IMR-90 (cell line): ENCODE measurements around the gene COL24A1. TPM values are rescaled to one million over a fixed set of nuclear protein-coding genes. Genes with fewer than 3 reads are reported as not detected.

ENCODE experiments used
- ATAC-seq: fragments of 200-7000 bp; cut with Tn5 transposase; 2 replicates; pipeline ENCODE4 v1.9.1; 2020; ENCODE audit warnings: low read depth, mild to moderate bottlenecking, moderate library complexity
- BruUV-seq: library from RNA; stranded (reverse); fragments of 400-500 nt; replicated peaks from 2 replicates; lab custom pipeline; 2021; lab: Mats Ljungman, UMichigan
- CTCF ChIA-PET: fragments of 300-600 bp; formaldehyde crosslinking; extraction: SDS; loops from one replicate; lab custom pipeline; 2021; ENCODE audit warnings: antibody characterized with exemption; lab: Yijun Ruan, JAX
- POLR2A ChIA-PET: fragments of 300-600 bp; sonication (Branson Sonifier 250); formaldehyde crosslinking; loops from one replicate; lab custom pipeline; 2022; ENCODE audit warnings: antibody characterized with exemption; ENCODE audit not compliant: unreplicated experiment; lab: Charles Lee
- DNase-seq: peaks from one replicate; pipeline ENCODE4 v3.0.0; 2013
- H2AFZ ChIP-seq: replicated peaks from 2 replicates; pipeline ENCODE3; 2013; ENCODE audit warnings: low read length, mild to moderate bottlenecking; ENCODE audit not compliant: poor library complexity
- H2AK5ac ChIP-seq: 2 replicates; pipeline ENCODE4 v1.6.1; 2013; ENCODE audit warnings: low read depth, low read length, inconsistent platforms
- H2AK9ac ChIP-seq: replicated peaks from 2 replicates; pipeline ENCODE3; 2013; ENCODE audit warnings: mild to moderate bottlenecking, low read depth, low read length, moderate library complexity; ENCODE audit not compliant: poor library complexity
- H2BK120ac ChIP-seq: 2 replicates; pipeline ENCODE4 v1.6.1; 2013; ENCODE audit warnings: low read depth, low read length, inconsistent platforms
- H2BK15ac ChIP-seq: 3 replicates; pipeline ENCODE4 v1.6.1; 2013; ENCODE audit warnings: low read depth, low read length, inconsistent platforms
- H2BK20ac ChIP-seq: 2 replicates; pipeline ENCODE4 v1.6.1; 2013; ENCODE audit warnings: low read depth, mild to moderate bottlenecking, inconsistent platforms, low read length, moderate library complexity
- H2BK5ac ChIP-seq: 2 replicates; pipeline ENCODE4 v1.6.1; 2013; ENCODE audit warnings: mild to moderate bottlenecking, low read depth, low read length, inconsistent platforms; ENCODE audit not compliant: poor library complexity, severe bottlenecking
- H3K14ac ChIP-seq: replicated peaks from 2 replicates; pipeline ENCODE4 v1.6.1; 2013; ENCODE audit warnings: low read depth, low read length, inconsistent platforms
- H3K18ac ChIP-seq: 2 replicates; pipeline ENCODE4 v1.6.1; 2013; ENCODE audit warnings: low read depth, low read length, control low read depth
- H3K23ac ChIP-seq: 2 replicates; pipeline ENCODE4 v1.6.1; 2013; ENCODE audit warnings: low read depth, low read length, inconsistent platforms
- H3K27ac ChIP-seq: 2 replicates; pipeline ENCODE4 v1.5.1; 2013; ENCODE audit warnings: mild to moderate bottlenecking, control low read depth, low read length; ENCODE audit not compliant: insufficient read depth
- H3K27me3 ChIP-seq: 2 replicates; pipeline ENCODE4 v1.6.1; 2013; ENCODE audit warnings: low read length; ENCODE audit not compliant: control insufficient read depth, insufficient read depth
- H3K36me3 ChIP-seq: 2 replicates; pipeline ENCODE4 v1.6.1; 2013; ENCODE audit warnings: low read length, mixed read lengths; ENCODE audit not compliant: control insufficient read depth, insufficient read depth
- H3K4ac ChIP-seq: 2 replicates; pipeline ENCODE4 v1.6.1; 2013; ENCODE audit warnings: low read depth, low read length, inconsistent platforms
- H3K4me1 ChIP-seq: 2 replicates; pipeline ENCODE4 v1.6.1; 2013; ENCODE audit warnings: low read length, mixed read lengths; ENCODE audit not compliant: control insufficient read depth, insufficient read depth
- H3K4me2 ChIP-seq: 2 replicates; pipeline ENCODE4 v1.6.1; 2013; ENCODE audit warnings: low read depth, mild to moderate bottlenecking, control low read depth, low read length, moderate library complexity
- H3K4me3 ChIP-seq: 2 replicates; pipeline ENCODE4 v1.5.1; 2013; ENCODE audit warnings: low read depth, mild to moderate bottlenecking, control low read depth, low read length, moderate library complexity; ENCODE audit not compliant: insufficient read depth
- H3K56ac ChIP-seq: 2 replicates; pipeline ENCODE4 v1.6.1; 2013; ENCODE audit warnings: low read length, inconsistent platforms; ENCODE audit not compliant: insufficient read depth; ENCODE audit errors: extremely low read depth
- H3K79me1 ChIP-seq, 2 experiments: 2 replicates each; pipeline ENCODE4 v1.6.1; 2013; ENCODE audit warnings: low read length in 2 of 2, inconsistent platforms in 1 of 2, low read depth in 1 of 2
- H3K9ac ChIP-seq: 2 replicates; pipeline ENCODE4 v1.6.1; 2013; ENCODE audit warnings: low read depth, low read length, control low read depth
- H3K9me1 ChIP-seq: 2 replicates; pipeline ENCODE4 v1.6.1; 2013; ENCODE audit warnings: low read length, inconsistent platforms; ENCODE audit not compliant: insufficient read depth
- H3K9me3 ChIP-seq: 2 replicates; pipeline ENCODE4 v1.6.1; 2013; ENCODE audit warnings: low read length; ENCODE audit not compliant: control insufficient read depth, insufficient read depth
- H4K20me1 ChIP-seq: 2 replicates; pipeline ENCODE4 v1.6.1; 2013; ENCODE audit warnings: low read length, inconsistent platforms; ENCODE audit not compliant: insufficient read depth
- H4K5ac ChIP-seq: 2 replicates; pipeline ENCODE4 v1.6.1; 2013; ENCODE audit warnings: mild to moderate bottlenecking, low read depth, low read length, control low read depth
- H4K8ac ChIP-seq, 2 experiments: 2 replicates each; pipeline ENCODE4 v1.6.1; 2013; ENCODE audit warnings: low read depth in 2 of 2, low read length in 2 of 2, control low read depth in 1 of 2, inconsistent platforms in 1 of 2
- H4K91ac ChIP-seq: 2 replicates; pipeline ENCODE4 v1.6.1; 2013; ENCODE audit warnings: low read depth, low read length, inconsistent platforms; ENCODE audit not compliant: insufficient read depth
- BHLHE40 ChIP-seq: fragments of 150-350 bp; IDR thresholded peaks from 2 replicates; pipeline ENCODE4 v1.6.1; 2016; ENCODE audit warnings: mild to moderate bottlenecking, low read depth, low read length
- CEBPB ChIP-seq: IDR thresholded peaks from 2 replicates; pipeline ENCODE4 v1.6.1; 2012; ENCODE audit warnings: low read depth, low read length, improper control_type of control experiment
- CHD1 ChIP-seq: IDR thresholded peaks from 2 replicates; pipeline ENCODE4 v1.6.1; 2012; ENCODE audit warnings: low read depth, low read length, improper control_type of control experiment
- FOS ChIP-seq: fragments of 150-350 bp; IDR thresholded peaks from 2 replicates; pipeline ENCODE4 v1.6.1; 2016; ENCODE audit warnings: low read depth, low read length
- MAFK ChIP-seq: IDR thresholded peaks from 2 replicates; pipeline ENCODE4 v1.6.1; 2012; ENCODE audit warnings: low read depth, low read length, improper control_type of control experiment
- MAZ ChIP-seq: IDR thresholded peaks from 2 replicates; pipeline ENCODE4 v1.6.1; 2012; ENCODE audit warnings: low read depth, mild to moderate bottlenecking, low read length, improper control_type of control experiment, moderate library complexity, borderline replicate concordance
- MXI1 ChIP-seq: IDR thresholded peaks from 2 replicates; pipeline ENCODE4 v1.6.1; 2012; ENCODE audit warnings: low read depth, mild to moderate bottlenecking, low read length, moderate library complexity, borderline replicate concordance
- NFE2L2 ChIP-seq: fragments of 150-350 bp; IDR thresholded peaks from 2 replicates; pipeline ENCODE4 v1.6.1; 2016; ENCODE audit warnings: low read depth, mild to moderate bottlenecking, low read length
- POLR2A ChIP-seq: IDR thresholded peaks from 2 replicates; pipeline ENCODE4 v1.6.1; 2012; ENCODE audit warnings: mild to moderate bottlenecking, low read depth, low read length
- RAD21 ChIP-seq: IDR thresholded peaks from 2 replicates; pipeline ENCODE4 v1.6.1; 2012; ENCODE audit warnings: low read length, improper control_type of control experiment
- RCOR1 ChIP-seq: IDR thresholded peaks from 2 replicates; pipeline ENCODE4 v1.6.1; 2012; ENCODE audit warnings: mild to moderate bottlenecking, low read length, improper control_type of control experiment; ENCODE audit not compliant: insufficient replicate concordance
- RFX5 ChIP-seq: IDR thresholded peaks from 2 replicates; pipeline ENCODE4 v1.8.0; 2012; ENCODE audit warnings: low read depth, mild to moderate bottlenecking, low read length, moderate library complexity
- SMC3 ChIP-seq: fragments of 150-350 bp; IDR thresholded peaks from 2 replicates; pipeline ENCODE4 v1.6.1; 2016; ENCODE audit warnings: low read depth, mild to moderate bottlenecking, antibody characterized with exemption, low read length, moderate library complexity
- WGBS, 2 experiments: methylation state at CpG; one replicate each; pipeline versions ENCODE4 v1.1.5 to v1.1.7; 2013; ENCODE audit warnings: missing lambda C conversion rate in 2 of 2; ENCODE audit not compliant: insufficient read length in 1 of 2; ENCODE audit errors: extremely low coverage in 2 of 2; 5-methylcytosine and 5-hydroxymethylcytosine counted together
- dilution Hi-C: fragments of 300-500 bp; cut with HindIII; formaldehyde crosslinking; loops from one replicate; pipeline ENCODE4 v1.14.3; 2018; ENCODE audit warnings: low sequenced_read_pairs; ENCODE audit not compliant: unreplicated experiment
- in situ Hi-C: fragments of 300-500 bp; cut with MboI; formaldehyde crosslinking; loops from 3 replicates; pipeline ENCODE4 v1.14.3; 2019; ENCODE audit warnings: low sequenced_read_pairs, inconsistent platforms, mixed read lengths
- intact Hi-C: fragments of 100-400 bp; cut with micrococcal nuclease; formaldehyde crosslinking; loops from 2 replicates; pipeline ENCODE4 v1.10.0; 2022
- polyA plus RNA-seq, 3 experiments: library from polyadenylated mRNA; depleted of rRNA; stranded (reverse); fragments of >200 nt; gene quantifications; 2 replicates each; pipeline ENCODE4 v1.2.3, GENCODE V29; 2012; ENCODE audit warnings: low replicate concordance in 1 of 3
- total RNA-seq: library from RNA; depleted of rRNA; stranded (reverse); fragments of >200 nt; gene quantifications from 2 replicates; pipeline ENCODE4 v1.2.3, GENCODE V29; 2012
- TF ChIP-seq, protein P1 (sequence below): fragments of 150-350 bp; IDR thresholded peaks from 2 replicates; pipeline ENCODE4 v1.6.1; 2016; ENCODE audit warnings: low read depth, mild to moderate bottlenecking, low read length, moderate library complexity, borderline replicate concordance
- TF ChIP-seq, protein P2 (sequence below): conservative IDR thresholded peaks from 2 replicates; pipeline ENCODE4 v1.5.1; 2012; ENCODE audit warnings: mild to moderate bottlenecking, low read depth, low read length, improper control_type of control experiment

The COL24A1 gene
- total and polyA plus RNA-seq, 2 of the 4 experiments (the other 2 are of a cell fraction): 1.4 to 2.2 TPM

DNA sequence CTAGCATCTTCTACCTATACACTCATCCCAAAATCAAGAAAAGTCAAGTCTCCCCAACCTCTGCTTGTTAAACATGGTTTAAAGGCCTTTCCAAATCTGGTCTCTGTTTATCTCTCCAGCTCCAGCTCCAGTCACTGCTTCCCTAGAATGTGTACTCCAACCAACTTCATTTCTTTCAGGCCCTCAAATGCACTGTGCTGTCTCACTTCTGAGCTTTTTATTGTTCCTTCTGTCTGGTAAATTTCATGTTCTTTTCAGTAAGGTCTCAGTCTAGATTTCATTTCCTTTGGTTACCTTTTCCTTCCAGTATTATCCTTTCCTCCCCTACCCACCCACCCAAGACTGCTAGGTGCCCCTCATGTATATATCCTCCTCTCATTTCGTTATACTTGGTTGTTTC, 3.7 kb downstream of the COL24A1 start:
- TF ChIP-seq, protein P1, sequence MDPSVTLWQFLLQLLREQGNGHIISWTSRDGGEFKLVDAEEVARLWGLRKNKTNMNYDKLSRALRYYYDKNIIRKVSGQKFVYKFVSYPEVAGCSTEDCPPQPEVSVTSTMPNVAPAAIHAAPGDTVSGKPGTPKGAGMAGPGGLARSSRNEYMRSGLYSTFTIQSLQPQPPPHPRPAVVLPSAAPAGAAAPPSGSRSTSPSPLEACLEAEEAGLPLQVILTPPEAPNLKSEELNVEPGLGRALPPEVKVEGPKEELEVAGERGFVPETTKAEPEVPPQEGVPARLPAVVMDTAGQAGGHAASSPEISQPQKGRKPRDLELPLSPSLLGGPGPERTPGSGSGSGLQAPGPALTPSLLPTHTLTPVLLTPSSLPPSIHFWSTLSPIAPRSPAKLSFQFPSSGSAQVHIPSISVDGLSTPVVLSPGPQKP: no peak
- TF ChIP-seq POLR2A (no peak), CHD1 (no peak), RFX5 (no peak), SMC3 (no peak), RCOR1 (no peak), CEBPB (no peak), MXI1 (no peak), RAD21 (no peak), MAZ (no peak), MAFK (no peak), BHLHE40 (no peak), NFE2L2 (no peak), FOS (no peak)
- TF ChIP-seq, protein P2, sequence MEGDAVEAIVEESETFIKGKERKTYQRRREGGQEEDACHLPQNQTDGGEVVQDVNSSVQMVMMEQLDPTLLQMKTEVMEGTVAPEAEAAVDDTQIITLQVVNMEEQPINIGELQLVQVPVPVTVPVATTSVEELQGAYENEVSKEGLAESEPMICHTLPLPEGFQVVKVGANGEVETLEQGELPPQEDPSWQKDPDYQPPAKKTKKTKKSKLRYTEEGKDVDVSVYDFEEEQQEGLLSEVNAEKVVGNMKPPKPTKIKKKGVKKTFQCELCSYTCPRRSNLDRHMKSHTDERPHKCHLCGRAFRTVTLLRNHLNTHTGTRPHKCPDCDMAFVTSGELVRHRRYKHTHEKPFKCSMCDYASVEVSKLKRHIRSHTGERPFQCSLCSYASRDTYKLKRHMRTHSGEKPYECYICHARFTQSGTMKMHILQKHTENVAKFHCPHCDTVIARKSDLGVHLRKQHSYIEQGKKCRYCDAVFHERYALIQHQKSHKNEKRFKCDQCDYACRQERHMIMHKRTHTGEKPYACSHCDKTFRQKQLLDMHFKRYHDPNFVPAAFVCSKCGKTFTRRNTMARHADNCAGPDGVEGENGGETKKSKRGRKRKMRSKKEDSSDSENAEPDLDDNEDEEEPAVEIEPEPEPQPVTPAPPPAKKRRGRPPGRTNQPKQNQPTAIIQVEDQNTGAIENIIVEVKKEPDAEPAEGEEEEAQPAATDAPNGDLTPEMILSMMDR: no peak
- H3K4me2 ChIP-seq: no peak overlapping the region
- CTCF ChIA-PET: no interaction called here
- WGBS, 2 experiments: no CpG with 5 or more reads among the region's 1 CpG
- peak overlapping the region; percentile 59; the same call in 1 of the 2 replicates for H3K4ac ChIP-seq
- no peak overlapping the region for H3K27ac ChIP-seq
- POLR2A ChIA-PET: no interaction called here
- H4K91ac ChIP-seq: peak overlapping the region; percentile 71
- H3K4me3 ChIP-seq: no peak overlapping the region
- peak overlapping the region; percentile 89 for H2BK15ac ChIP-seq
- H4K5ac ChIP-seq: no peak overlapping the region
- peak overlapping the region; percentile 57; the same call in 1 of the 2 replicates for H2BK20ac ChIP-seq
- intact Hi-C loops: no loop called here
- dilution Hi-C loops: no loop called here
- in situ Hi-C loops: loop anchor here (10.0 kb wide), 1 partner anchor 62 kb away; no protein-coding TSS in a partner anchor
- 0 out of 2 replicates have a peak overlapping the region, but pooled peaks have one; percentile 31 for H3K23ac ChIP-seq
- 0 out of 4 replicates have a peak overlapping the region, but pooled peaks of 1 of the 2 experiments have one; percentile 29 for H4K8ac ChIP-seq
- H3K56ac ChIP-seq: no peak overlapping the region
- H4K20me1 ChIP-seq: no peaks in the 10 kb centered on the region
- peak overlapping the region; percentile 9; the same call in 1 of the 2 replicates for H3K18ac ChIP-seq
- H3K79me1 ChIP-seq: peaks cover 0 to 4% of the 10 kb centered on the region in 2 experiments; a peak in 1 of 4 replicates
- no peak overlapping the region for H2AFZ ChIP-seq
- no peaks in the 10 kb centered on the region for H3K27me3 ChIP-seq
- no peak overlapping the region for H3K9ac ChIP-seq
- H3K9me1 ChIP-seq: peaks cover 9% of the 10 kb centered on the region; the same call in 1 of the 2 replicates
- DNase-seq: no peak
- 0 out of 2 replicates have a peak overlapping the region, but pooled peaks have one; percentile 32 for H2AK5ac ChIP-seq
- H2BK120ac ChIP-seq: peak overlapping the region; percentile 12; the same call in 1 of the 2 replicates
- peak overlapping the region; percentile 3 for H2BK5ac ChIP-seq
- ATAC-seq: no peak
- no peak overlapping the region for H2AK9ac ChIP-seq
- BruUV-seq: no TSS peak
- H3K36me3 ChIP-seq: no peaks in the 10 kb centered on the region
- 0 out of 2 replicates have a peak overlapping the region, but pooled peaks have one; percentile 33 for H3K14ac ChIP-seq
- no peaks in the 10 kb centered on the region for H3K9me3 ChIP-seq
- peaks cover 22% of the 10 kb centered on the region for H3K4me1 ChIP-seq
